ENCODE measurements around the gene AK1. TPM values are rescaled to one million over a fixed set of nuclear protein-coding genes. Genes with fewer than 3 reads are reported as not detected.
A peak's percentile ranks its signal among the peaks of the same experiment; 100 is the strongest.

AK1 gene
- total RNA-seq, 2 experiments from 2014 or later, result 80.9 to 81.9 TPM

DNA sequence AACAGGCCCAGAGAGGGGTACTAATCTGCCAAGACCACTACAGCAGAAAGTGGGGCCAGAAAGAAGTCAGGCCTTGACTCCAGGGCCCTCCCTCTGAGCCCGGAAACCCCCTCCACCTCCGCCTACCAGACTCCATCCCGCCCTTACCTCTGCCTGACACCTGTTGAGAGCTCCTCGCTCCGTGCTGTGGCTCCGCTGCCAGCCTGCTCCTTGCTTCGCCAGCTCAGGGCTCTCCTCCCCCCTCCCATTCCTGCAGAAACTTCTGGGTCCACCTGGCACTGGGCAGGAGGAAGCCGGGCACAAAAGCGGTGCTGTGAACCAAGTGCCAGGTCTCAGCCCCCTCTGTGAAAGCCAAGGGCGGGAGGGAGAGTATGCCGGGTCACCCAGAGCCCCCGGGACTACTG, 28.3 kb upstream of the AK1 start:
- Mint-ChIP-seq H3K27ac (peak overlapping the region; percentile 100), H3K9me3 (no peaks in the 10 kb centered on the region), H3K4me3 (peak overlapping the region; percentile 95), H3K27me3 (no peaks in the 10 kb centered on the region), H3K4me1 (peaks cover 52% of the 10 kb centered on the region), H3K36me3 (ENCODE audit: low read depth) (peaks cover 29% of the 10 kb centered on the region)
- CTCF ChIA-PET, result interaction anchor here (0.9 to 2.7 kb wide), 7 partner anchors 10 to 171 kb away, joined by 3 to 13 read pairs (median 5); partner anchors contain the start of gene TOR2A
- POLR2A ChIA-PET, result interaction anchor here (0.7 to 3.9 kb wide), 18 partner anchors 11 to 1101 kb away, joined by 3 to 69 read pairs (median 3); partner anchors contain the start of genes CDK9, DPM2, NAIF1 and ST6GALNAC4
- DNase-seq, result peak; percentile 70

GRCh38 chr9:127905004-127905728, 27.7 kb upstream of the AK1 start:
- Mint-ChIP-seq H3K27ac (peak overlapping the region; percentile 100), H3K9me3 (no peaks in the 10 kb centered on the region), H3K36me3 (ENCODE audit: low read depth) (peaks cover 29% of the 10 kb centered on the region), H3K4me3 (peak overlapping the region; percentile 95), H3K27me3 (no peaks in the 10 kb centered on the region), H3K4me1 (peaks cover 46% of the 10 kb centered on the region)
- ChIA-PET POLR2A (interaction anchor here (0.7 to 3.9 kb wide), 22 partner anchors 11 to 1100 kb away, joined by 3 to 69 read pairs (median 6); partner anchors contain the start of genes CDK9, DPM2, PTRH1 and ST6GALNAC4), CTCF (interaction anchor here (1.0 to 2.7 kb wide), 7 partner anchors 12 to 170 kb away, joined by 3 to 13 read pairs (median 7); partner anchors contain the start of genes ST6GALNAC4 and TOR2A)
- peak; percentile 77 for DNase-seq

DNA sequence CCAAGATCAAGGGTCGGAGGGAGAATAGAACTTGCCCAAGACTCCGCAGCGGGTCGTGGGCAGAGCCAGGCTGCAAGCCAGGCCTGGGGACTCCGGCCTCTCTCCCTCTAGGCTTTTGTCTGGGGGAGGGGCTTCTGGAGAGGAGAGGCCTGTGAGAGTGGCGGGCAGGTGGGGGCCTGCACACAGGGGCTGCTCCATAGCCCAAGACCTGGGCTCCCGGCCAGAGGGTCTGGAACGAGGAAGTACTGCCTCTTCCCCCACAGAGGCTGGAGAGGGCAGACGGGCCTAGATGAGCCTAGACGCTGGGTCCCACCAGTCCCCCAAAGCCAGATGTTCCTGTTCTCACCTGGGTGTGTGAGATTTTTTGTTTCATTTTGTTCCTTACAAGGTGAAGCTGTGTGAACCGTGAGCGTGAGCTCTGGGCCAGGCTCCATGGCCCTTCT, 27.1 kb upstream of the AK1 start:
- no peaks in the 10 kb centered on the region for H3K27me3 Mint-ChIP-seq
- H3K27ac Mint-ChIP-seq, result peak overlapping the region; percentile 100
- ChIA-PET POLR2A (interaction anchor here (0.9 to 3.9 kb wide), 18 partner anchors 12 to 335 kb away, joined by 3 to 69 read pairs (median 6); partner anchors contain the start of genes CDK9, DPM2, NAIF1 and PTRH1), CTCF (interaction anchor here (1.0 to 2.4 kb wide), 4 partner anchors 12 to 170 kb away, joined by 3 to 9 read pairs (median 6); partner anchors contain the start of genes ST6GALNAC4 and TOR2A)
- no peak for DNase-seq
- H3K9me3 Mint-ChIP-seq, result no peaks in the 10 kb centered on the region
- H3K4me1 Mint-ChIP-seq, result peaks cover 49% of the 10 kb centered on the region
- peaks cover 34% of the 10 kb centered on the region for H3K36me3 Mint-ChIP-seq (ENCODE audit: low read depth)
- H3K4me3 Mint-ChIP-seq, result peak overlapping the region; percentile 95

DNA sequence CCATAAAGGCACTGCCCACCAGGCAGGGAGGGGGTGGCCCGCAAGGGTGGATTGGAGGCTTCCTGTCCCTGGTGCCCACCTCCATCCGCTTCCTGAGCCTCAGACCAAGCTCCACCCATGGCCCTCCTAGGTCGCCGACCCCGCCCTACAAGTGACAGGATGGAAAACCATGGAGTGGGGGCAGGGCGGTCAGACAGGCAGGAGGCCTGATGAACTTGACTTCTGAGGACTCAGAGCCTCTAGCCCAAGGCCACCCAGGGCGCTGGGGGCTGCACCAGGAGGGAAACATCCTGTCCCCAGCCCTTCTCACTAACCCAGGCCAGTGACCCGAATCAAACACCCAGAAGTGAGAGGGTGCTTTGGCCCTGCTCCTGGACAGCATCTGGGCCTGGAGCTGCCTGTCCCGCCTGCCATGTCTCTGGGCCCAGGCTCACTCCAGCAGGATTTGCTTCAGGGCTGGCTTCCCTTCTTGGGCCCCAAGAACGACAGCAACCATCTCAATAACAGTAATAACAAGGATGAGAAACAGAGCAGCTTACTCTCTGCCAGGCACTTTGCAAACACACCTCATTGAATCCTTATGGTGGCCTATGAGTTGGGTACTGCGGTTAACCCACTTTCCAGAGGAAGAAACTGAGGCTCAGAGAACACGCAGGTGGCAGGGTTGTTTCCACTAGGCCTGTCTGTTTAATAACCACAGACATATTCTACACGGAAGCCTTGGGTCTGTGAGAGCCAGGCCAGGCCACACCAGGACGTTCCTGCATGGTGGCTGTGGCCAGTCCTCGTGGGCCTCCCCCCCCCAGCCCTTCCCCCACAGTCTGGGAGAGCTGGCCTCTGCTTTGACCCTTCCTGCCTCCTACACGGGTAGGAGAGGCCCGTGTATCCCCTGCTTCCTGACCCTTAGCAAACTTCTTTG, 26.3 kb upstream of the AK1 start:
- peak; percentile 90 for DNase-seq
- H3K36me3 Mint-ChIP-seq (ENCODE audit: low read depth), result peaks cover 34% of the 10 kb centered on the region
- peaks cover 49% of the 10 kb centered on the region for H3K4me1 Mint-ChIP-seq
- peak overlapping the region; percentile 95 for H3K4me3 Mint-ChIP-seq
- POLR2A ChIA-PET, result interaction anchor here (0.6 to 3.9 kb wide), 20 partner anchors 9 to 334 kb away, joined by 3 to 69 read pairs (median 6); partner anchors contain the start of genes CDK9, DPM2, NAIF1 and PTRH1
- CTCF ChIA-PET, result interaction anchor here (0.9 to 2.4 kb wide), 6 partner anchors 13 to 169 kb away, joined by 3 to 9 read pairs (median 6); partner anchors contain the start of genes ST6GALNAC4 and TOR2A
- H3K27ac Mint-ChIP-seq, result peak overlapping the region; percentile 100
- no peaks in the 10 kb centered on the region for H3K27me3 Mint-ChIP-seq
- no peaks in the 10 kb centered on the region for H3K9me3 Mint-ChIP-seq

- CTCF ChIA-PET, result interaction anchor here (2.8 kb wide), 1 partner anchor 22 kb away, joined by 7 read pairs; no protein-coding TSS in a partner anchor
- H3K36me3 Mint-ChIP-seq (ENCODE audit: low read depth), result peaks cover 61% of the 10 kb centered on the region
- no peaks in the 10 kb centered on the region for H3K27me3 Mint-ChIP-seq
Observed at GRCh38 chr9:127899128-127899943, 21.9 kb upstream of the AK1 start, which contains the start of gene ST6GALNAC6. Gene ST6GALNAC6, minus strand, starts transcription at chr9:127899603. Its CDS starts 1,622 bp downstream, at chr9:127897981.

GRCh38 chr9:127898433-127899127, 21.1 kb upstream of the AK1 start:
- H3K27me3 Mint-ChIP-seq, result no peaks in the 10 kb centered on the region
- peaks cover 8% of the 10 kb centered on the region for H3K9me3 Mint-ChIP-seq
- peaks cover 62% of the 10 kb centered on the region for H3K36me3 Mint-ChIP-seq (ENCODE audit: low read depth)
- DNase-seq, result no peak
- peak overlapping the region; percentile 75 for H3K27ac Mint-ChIP-seq
- ChIA-PET POLR2A (interaction anchor here (0.6 to 1.1 kb wide), 6 partner anchors 9 to 193 kb away, joined by 3 read pairs; partner anchors contain the start of gene ST6GALNAC4), CTCF (interaction anchor here (1.0 kb wide), 1 partner anchor 23 kb away, joined by 4 read pairs; no protein-coding TSS in a partner anchor)
- peak overlapping the region; percentile 84 for H3K4me3 Mint-ChIP-seq
- H3K4me1 Mint-ChIP-seq, result peaks cover 49% of the 10 kb centered on the region

More at GRCh38 chr9:127899128-127899943, 21.9 kb upstream of the AK1 start, which contains the start of gene ST6GALNAC6:
- Mint-ChIP-seq H3K27ac (peak within 1 kb of the TSS; percentile 75), H3K4me1 (peaks cover 48% of the 10 kb centered on the region), H3K9me3 (peaks cover 5% of the 10 kb centered on the region), H3K4me3 (peak within 1 kb of the TSS; percentile 84)
- POLR2A ChIA-PET, result interaction anchor here (0.7 to 2.1 kb wide), 8 partner anchors 11 to 192 kb away, joined by 3 to 7 read pairs (median 3); partner anchors contain the start of gene TOR2A
- peak; percentile 77 for DNase-seq

DNA sequence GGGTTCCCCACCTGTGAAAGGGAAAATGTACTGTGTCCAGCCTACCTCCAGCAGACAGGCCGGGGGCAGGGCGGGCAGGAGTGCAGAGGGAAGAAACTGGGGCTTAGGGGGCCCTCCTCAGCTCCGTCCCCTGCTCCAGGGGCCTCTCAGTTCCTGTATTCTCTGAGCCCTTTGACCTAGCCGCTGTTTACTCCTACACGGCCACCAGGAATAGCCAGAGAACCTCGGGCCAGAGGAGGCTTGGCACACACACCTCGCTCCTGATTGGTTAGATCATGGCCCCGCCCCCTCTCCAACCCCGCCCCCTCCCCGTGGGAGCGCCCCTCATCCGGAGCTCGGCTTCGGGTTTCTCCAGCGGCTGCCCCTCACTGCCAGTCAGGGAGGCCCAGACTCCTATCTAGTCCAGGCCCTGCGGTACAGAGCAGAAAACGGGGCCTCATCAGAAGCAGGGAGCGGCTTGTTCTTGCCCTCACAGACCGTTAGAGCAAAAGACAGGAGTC, 19.8 kb upstream of the AK1 start:
- H3K4me1 Mint-ChIP-seq, result peaks cover 51% of the 10 kb centered on the region
- no peaks in the 10 kb centered on the region for H3K27me3 Mint-ChIP-seq
- H3K36me3 Mint-ChIP-seq (ENCODE audit: low read depth), result peaks cover 70% of the 10 kb centered on the region
- H3K27ac Mint-ChIP-seq, result no peak overlapping the region
- no peak for DNase-seq
- no peak overlapping the region for H3K4me3 Mint-ChIP-seq
- POLR2A ChIA-PET, result interaction anchor here (1.2 kb wide), 1 partner anchor 115 kb away, joined by 3 read pairs; no protein-coding TSS in a partner anchor
- H3K9me3 Mint-ChIP-seq, result peaks cover 8% of the 10 kb centered on the region
- CTCF ChIA-PET, result interaction anchor here (0.6 kb wide), 1 partner anchor 307 kb away, joined by 3 read pairs; no protein-coding TSS in a partner anchor

DNA sequence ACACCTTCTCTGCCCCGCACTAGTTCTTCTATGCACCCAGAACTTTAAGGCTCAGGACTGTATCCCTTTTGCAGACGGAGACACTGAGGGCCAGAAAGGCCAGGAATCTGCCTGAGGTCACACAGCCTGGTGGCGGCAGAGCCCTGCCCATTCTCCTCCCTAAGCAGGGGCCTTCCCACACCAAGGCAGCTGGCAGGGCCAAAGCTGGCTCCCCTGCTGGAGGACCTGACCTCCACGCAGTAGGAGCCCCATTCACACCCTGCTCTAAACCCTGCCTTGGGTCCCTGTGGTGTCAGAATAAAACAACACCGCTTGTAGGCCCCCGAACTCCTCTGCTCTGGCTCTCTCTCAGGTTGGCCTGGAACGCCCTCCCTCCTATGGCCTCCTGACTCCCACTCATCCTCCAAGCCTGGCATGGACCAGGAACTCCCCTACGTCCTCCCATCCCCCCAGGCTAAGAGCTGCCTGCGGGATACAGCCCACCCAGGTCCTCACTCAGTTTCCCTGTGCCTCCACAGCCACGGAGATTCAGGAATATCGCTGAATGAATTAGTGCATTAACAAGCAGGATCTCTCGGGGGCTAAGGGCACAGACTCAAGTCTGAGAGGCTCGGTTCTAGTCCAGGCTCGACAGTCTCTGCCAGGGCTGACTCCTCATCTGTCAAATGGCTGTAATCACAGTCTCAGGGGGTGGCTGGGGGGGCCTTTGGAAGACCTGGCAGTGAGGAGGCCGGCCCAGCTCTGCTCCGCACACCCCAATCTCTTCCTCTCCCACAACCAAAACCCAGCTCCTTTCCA, 19.1 kb upstream of the AK1 start:
- H3K4me1 Mint-ChIP-seq, result peaks cover 46% of the 10 kb centered on the region
- peaks cover 8% of the 10 kb centered on the region for H3K9me3 Mint-ChIP-seq
- no peaks in the 10 kb centered on the region for H3K27me3 Mint-ChIP-seq
- H3K36me3 Mint-ChIP-seq (ENCODE audit: low read depth), result peaks cover 72% of the 10 kb centered on the region
- H3K27ac Mint-ChIP-seq, result no peak overlapping the region
- no peak for DNase-seq
- ChIA-PET POLR2A (interaction anchor here (1.2 kb wide), 1 partner anchor 114 kb away, joined by 3 read pairs; no protein-coding TSS in a partner anchor), CTCF (interaction anchor here (0.6 to 1.8 kb wide), 3 partner anchors 27 to 306 kb away, joined by 3 to 6 read pairs (median 4); partner anchors contain the start of gene TOR2A)
- H3K4me3 Mint-ChIP-seq, result no peak overlapping the region

DNA sequence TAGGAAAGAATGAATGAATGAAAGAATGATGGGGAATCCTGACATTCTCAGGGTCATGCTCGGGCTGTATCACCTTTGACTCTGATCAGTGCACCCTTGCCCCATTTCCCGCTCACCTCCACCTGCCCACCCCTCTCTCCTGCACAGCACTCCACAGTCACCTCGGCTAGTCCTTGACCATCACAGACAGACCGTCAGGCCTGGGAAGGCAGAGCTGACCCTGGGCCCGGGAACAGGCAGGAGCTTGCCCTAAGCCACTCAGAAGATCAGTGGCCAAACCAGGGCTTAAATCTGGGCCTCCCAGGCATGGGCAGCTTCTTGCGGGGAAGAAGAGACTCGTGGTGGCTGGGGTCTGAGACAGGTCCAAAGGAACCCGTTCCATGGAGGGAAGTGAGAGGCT, 18.3 kb upstream of the AK1 start:
- ChIA-PET POLR2A (interaction anchor here (1.4 kb wide), 1 partner anchor 161 kb away, joined by 3 read pairs; the partner anchor contains the start of gene TOR2A), CTCF (interaction anchor here (1.5 to 1.8 kb wide), 2 partner anchors 26 to 161 kb away, joined by 4 to 6 read pairs; partner anchors contain the start of gene TOR2A)
- no peak for DNase-seq
- H3K36me3 Mint-ChIP-seq (ENCODE audit: low read depth), result peaks cover 75% of the 10 kb centered on the region
- H3K9me3 Mint-ChIP-seq, result peaks cover 8% of the 10 kb centered on the region
- H3K27me3 Mint-ChIP-seq, result no peaks in the 10 kb centered on the region
- H3K27ac Mint-ChIP-seq, result no peak overlapping the region
- H3K4me1 Mint-ChIP-seq, result peaks cover 43% of the 10 kb centered on the region
- no peak overlapping the region for H3K4me3 Mint-ChIP-seq

DNA sequence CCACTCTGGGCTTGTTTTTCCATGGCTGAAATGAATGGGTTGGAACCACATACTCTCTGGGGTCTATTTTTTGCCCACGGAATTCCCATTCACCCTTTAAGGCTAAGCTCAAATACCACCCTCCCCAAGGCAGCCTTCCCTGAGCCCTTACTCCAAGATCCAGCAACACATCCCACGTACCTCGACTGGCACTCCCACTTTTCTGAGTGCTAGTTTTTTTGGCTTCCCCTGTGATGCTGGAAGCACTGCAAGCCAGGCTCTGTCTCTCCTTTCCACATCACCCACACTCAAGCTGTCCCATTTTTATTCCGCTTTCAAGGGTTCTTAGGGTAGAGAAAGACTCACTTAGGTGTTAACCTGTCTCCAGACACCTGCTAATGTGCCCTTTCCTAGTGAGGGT, 15.9 kb upstream of the AK1 start:
- CTCF ChIA-PET, result no interaction called here
- POLR2A ChIA-PET, result interaction anchor here (1.5 kb wide), 1 partner anchor 159 kb away, joined by 3 read pairs; the partner anchor contains the start of gene TOR2A
- Mint-ChIP-seq H3K27ac (no peak overlapping the region), H3K9me3 (peaks cover 8% of the 10 kb centered on the region), H3K4me1 (peaks cover 34% of the 10 kb centered on the region), H3K36me3 (ENCODE audit: low read depth) (peaks cover 82% of the 10 kb centered on the region), H3K4me3 (no peak overlapping the region), H3K27me3 (no peaks in the 10 kb centered on the region)
- no peak for DNase-seq
